Erythroblast (primary cell): ENCODE measurements around the gene GNS.

Experiments
- GATA1 ChIP-seq: IDR thresholded peaks from 2 replicates; pipeline ENCODE4 v1.6.1; 2011; ENCODE audit warnings: low read depth, mild to moderate bottlenecking, control low read depth, low read length, moderate library complexity
- POLR2A ChIP-seq: IDR thresholded peaks from 2 replicates; pipeline ENCODE4 v1.6.1; 2011; ENCODE audit warnings: mild to moderate bottlenecking, low read length

DNA sequence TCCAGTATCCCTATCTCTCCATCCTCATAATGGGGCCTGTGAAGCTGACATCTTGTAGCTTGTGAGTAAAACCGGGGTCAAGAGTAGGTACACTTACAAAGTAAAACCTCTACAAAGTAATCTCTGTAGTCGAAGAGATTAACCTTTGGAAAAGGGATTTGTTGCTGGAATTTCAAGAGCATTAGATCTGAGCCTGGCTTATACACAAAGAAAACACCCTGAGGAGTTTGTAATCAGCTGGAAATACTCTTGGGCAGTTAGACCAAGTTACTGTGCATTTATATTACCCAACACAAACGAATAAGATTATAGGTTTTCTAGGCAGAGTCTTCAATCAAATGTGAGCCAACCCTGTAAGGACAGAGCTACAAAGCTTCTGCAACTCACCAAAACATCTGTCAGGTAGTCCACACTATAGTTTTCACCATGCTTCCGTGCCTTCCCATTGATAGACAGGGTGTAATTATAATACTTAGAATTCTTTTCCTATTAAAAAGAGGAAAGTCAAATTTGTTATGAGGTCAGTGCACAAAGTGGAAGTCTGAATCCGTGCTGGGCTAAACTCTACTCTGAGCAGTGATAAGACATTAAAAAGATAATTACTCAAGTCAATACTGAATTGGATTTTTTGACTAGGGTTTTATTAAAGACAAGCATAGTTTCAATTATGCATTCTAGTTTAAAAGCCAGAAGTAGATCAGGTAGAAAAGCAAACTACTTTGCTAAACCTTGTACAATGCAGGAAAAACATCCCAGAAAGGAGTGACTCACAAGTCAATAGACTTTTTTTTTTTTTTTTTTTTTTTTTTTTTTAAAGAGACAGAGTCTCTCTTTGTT is 14.6 kb downstream of the GNS start:
- TF ChIP-seq POLR2A, result no peak
- TF ChIP-seq GATA1, result no peak
